GM12878 (cell line): ENCODE results near the gene SGSM2. TPM values are rescaled to one million over a fixed set of nuclear protein-coding genes. Genes with fewer than 3 reads are reported as not detected.

Experiments used
- BCL11A ChIP-seq: IDR thresholded peaks from 2 replicates; pipeline ENCODE4 v1.6.1; 2011; ENCODE audit warnings: low read depth, low read length
- BHLHE40 ChIP-seq, 2 experiments: fragments of 450-650 bp in 1 of 2; IDR thresholded peaks; 2 replicates each; pipeline ENCODE4 v1.6.1; 2011 to 2017; ENCODE audit warnings: low read depth in 2 of 2, borderline replicate concordance in 1 of 2, improper control_type of control experiment in 1 of 2, low read length in 1 of 2, mild to moderate bottlenecking in 1 of 2
- CHD4 ChIP-seq: fragments of 200-600 bp; sonication (generic); IDR thresholded peaks from 2 replicates; pipeline ENCODE4 v1.6.1; 2016; ENCODE audit warnings: mild to moderate bottlenecking
- EED ChIP-seq: sonication (generic); IDR thresholded peaks from 2 replicates; pipeline ENCODE4 v1.6.1; 2016; ENCODE audit warnings: antibody characterized with exemption, low read depth
- ESRRA ChIP-seq: IDR thresholded peaks from 2 replicates; pipeline ENCODE4 v1.6.1; 2012; ENCODE audit warnings: mild to moderate bottlenecking, low read length, improper control_type of control experiment
- ETV6 ChIP-seq, 2 experiments: fragments of 450-650 bp in 1 of 2; IDR thresholded peaks in 1 of 2; conservative IDR thresholded peaks in 1 of 2; 2 replicates each; pipeline ENCODE4 v1.6.1; 2014; ENCODE audit warnings: antibody characterized with exemption in 1 of 2, borderline replicate concordance in 1 of 2, low read depth in 1 of 2, mild to moderate bottlenecking in 1 of 2, moderate library complexity in 1 of 2
- GATAD2B ChIP-seq: fragments of 450-650 bp; conservative IDR thresholded peaks from 2 replicates; pipeline ENCODE4 v1.6.1; 2017; ENCODE audit warnings: low read depth, mild to moderate bottlenecking, moderate library complexity
- HDAC6 ChIP-seq: fragments of 200-600 bp; sonication (generic); IDR thresholded peaks from one replicate; pipeline ENCODE4 v1.8.0; 2017; ENCODE audit warnings: antibody characterized with exemption; ENCODE audit not compliant: unreplicated experiment
- MTA2 ChIP-seq: fragments of 450-650 bp; IDR thresholded peaks from 2 replicates; pipeline ENCODE4 v1.6.1; 2016; ENCODE audit warnings: low read depth, mild to moderate bottlenecking, moderate library complexity
- MTA3 ChIP-seq: IDR thresholded peaks from 2 replicates; pipeline ENCODE4 v1.6.1; 2012; ENCODE audit warnings: low read length, inconsistent platforms, borderline replicate concordance
- NFXL1 ChIP-seq: fragments of 450-650 bp; IDR thresholded peaks from 2 replicates; pipeline ENCODE4 v1.6.1; 2017; ENCODE audit warnings: antibody characterized with exemption, mild to moderate bottlenecking, borderline replicate concordance
- NR2C1 ChIP-seq: fragments of 450-650 bp; IDR thresholded peaks from 2 replicates; pipeline ENCODE4 v1.6.1; 2017; ENCODE audit warnings: antibody characterized with exemption, mild to moderate bottlenecking, moderate library complexity
- PAX5 ChIP-seq: IDR thresholded peaks from 2 replicates; pipeline ENCODE4 v1.6.1; 2011; ENCODE audit warnings: low read depth, low read length, borderline replicate concordance
- PBX3 ChIP-seq: IDR thresholded peaks from 2 replicates; pipeline ENCODE4 v1.6.1; 2011; ENCODE audit warnings: mild to moderate bottlenecking, low read depth, low read length, moderate library complexity; ENCODE audit not compliant: insufficient replicate concordance
- PKNOX1 ChIP-seq: fragments of 450-650 bp; IDR thresholded peaks from 2 replicates; pipeline ENCODE4 v1.6.1; 2016; ENCODE audit warnings: mild to moderate bottlenecking
- RB1 ChIP-seq: fragments of 450-650 bp; formaldehyde crosslinking; IDR thresholded peaks from 2 replicates; pipeline ENCODE4 v1.6.1; 2017; ENCODE audit warnings: mild to moderate bottlenecking, borderline replicate concordance
- RCOR1 ChIP-seq: conservative IDR thresholded peaks from 2 replicates; pipeline ENCODE4 v1.6.1; 2012; ENCODE audit warnings: low read depth, low read length, improper control_type of control experiment
- REST ChIP-seq: IDR thresholded peaks from 2 replicates; pipeline ENCODE4 v1.6.1; 2012; ENCODE audit warnings: mild to moderate bottlenecking, low read depth, low read length
- SMAD5 ChIP-seq: IDR thresholded peaks from 2 replicates; pipeline ENCODE4 v1.6.1; 2016; ENCODE audit warnings: antibody characterized with exemption, low read depth
- SMC3 ChIP-seq: IDR thresholded peaks from 2 replicates; pipeline ENCODE4 v1.6.1; 2011; ENCODE audit warnings: low read length, improper control_type of control experiment, borderline replicate concordance
- SREBF2 ChIP-seq: IDR thresholded peaks from 2 replicates; pipeline ENCODE4 v1.6.1; 2012; ENCODE audit warnings: mild to moderate bottlenecking, low read length
- TCF12 ChIP-seq: IDR thresholded peaks from 2 replicates; pipeline ENCODE4 v1.6.1; 2011; ENCODE audit warnings: low read depth, mild to moderate bottlenecking, low read length
- TCF3 ChIP-seq: IDR thresholded peaks from 2 replicates; pipeline ENCODE4 v1.6.1; 2012; ENCODE audit warnings: low read depth, mild to moderate bottlenecking, low read length, borderline replicate concordance; ENCODE audit not compliant: insufficient read depth
- USF2 ChIP-seq: IDR thresholded peaks from 2 replicates; pipeline ENCODE4 v1.6.1; 2011; ENCODE audit warnings: low read depth, low read length, improper control_type of control experiment, borderline replicate concordance
- ZNF622 ChIP-seq: fragments of 450-650 bp; IDR thresholded peaks from 2 replicates; pipeline ENCODE4 v1.6.1; 2017; ENCODE audit warnings: mild to moderate bottlenecking, inconsistent platforms
- polyA plus RNA-seq, 11 experiments: library from polyadenylated mRNA; depleted of rRNA in 4 of 11; unstranded in 6 of 11; stranded (reverse) in 5 of 11; fragments of >200 nt; fragmentation: Nextera tagmentation in 4 of 11; fragmentation: Illumina TruSeq in 1 of 11; extraction: Ambion mirVana in 4 of 11; extraction: Trizol in 1 of 11; gene quantifications; 1 replicate in 1 of 11; 2 replicates in 10 of 11; pipeline versions ENCODE4 v1.2.1 to v1.2.3, GENCODE V29; 2011 to 2016; ENCODE audit warnings: inconsistent platforms in 2 of 11, missing spikeins in 2 of 11, low read depth in 1 of 11
- total RNA-seq, 4 experiments: library from RNA; depleted of rRNA in 3 of 4; stranded (reverse); fragments of >200 nt in 3 of 4; fragmentation: Illumina TruSeq in 1 of 4; extraction: Trizol in 1 of 4; gene quantifications; 2 replicates each; pipeline versions ENCODE4 v1.2.1 to v1.2.3, GENCODE V29; 2013 to 2021

The SGSM2 gene
- total and polyA plus RNA-seq, 10 of the 15 experiments (the other 5 are each of a cell fraction or from before 2014, with no cell fraction given), result 0.50 to 50.9 (median 18.5) TPM

- TF ChIP-seq ETV6 (conservative IDR thresholded peaks at IDR 0.05 in 1 of 2, IDR thresholded peaks at IDR 0.05 in 1 of 2; ENCODE audit: borderline replicate concordance in 1 of 2, low read depth in 1 of 2) (no peak), NFXL1 (no peak), PAX5 (peak; percentile 19; the same call in 1 of the 2 replicates), SMAD5 (no peak), BHLHE40 (IDR thresholded peaks at IDR 0.05; ENCODE audit: borderline replicate concordance in 1 of 2, low read depth in 2 of 2, low read length in 1 of 2) (peak; percentile 34 to 68; a peak in 3 of 4 replicates), PBX3 (peak; percentile 10), SREBF2 (no peak), RCOR1 (no peak; the same call in 1 of the 2 replicates), PKNOX1 (peak; percentile 42), TCF12 (no peak), RB1 (no peak; the same call in 1 of the 2 replicates), CHD4 (no peak), SMC3 (no peak), EED (no peak), REST (no peak), USF2 (no peak), TCF3 (no peak), MTA3 (no peak), BCL11A (0 out of 2 replicates have a peak, but pooled peaks have one; percentile 4), MTA2 (peak; percentile 13; the same call in 1 of the 2 replicates), NR2C1 (no peak; the same call in 1 of the 2 replicates), ESRRA (no peak), ZNF622 (no peak), HDAC6 (no peak), GATAD2B (peak; percentile 57)
Observed at GRCh38 chr17:2401426-2402221, 64.3 kb downstream of the SGSM2 start (continued).
